ENCODE data around the gene NPHP4.

Gene NPHP4

GRCh38 chr1:5994713-5995621, 2.7 kb upstream of the NPHP4 start:
- no peak for DNase-seq (ENCODE audit: low read depth)
- TF ChIP-seq CTCF (IDR thresholded peaks at IDR 0.05; ENCODE audit: control insufficient read depth, extremely low read depth, insufficient read depth), result no peak
- no peak overlapping the region for H3K4me3 ChIP-seq (ENCODE audit: low read depth, low read length)

- peak overlapping the region; percentile 85 for H3K4me3 ChIP-seq (ENCODE audit: low read depth, low read length)
- DNase-seq (ENCODE audit: low read depth), result no peak
- no peak for TF ChIP-seq CTCF (IDR thresholded peaks at IDR 0.05; ENCODE audit: control insufficient read depth, extremely low read depth, insufficient read depth)
Measured at GRCh38 chr1:5993556-5994491, 1.6 kb upstream of the NPHP4 start.

GRCh38 chr1:5992814-5993555, 760 bp upstream of the NPHP4 start:
- peak overlapping the region; percentile 85 for H3K4me3 ChIP-seq (ENCODE audit: low read depth, low read length)
- TF ChIP-seq CTCF (IDR thresholded peaks at IDR 0.05; ENCODE audit: control insufficient read depth, extremely low read depth, insufficient read depth), result no peak
- DNase-seq (ENCODE audit: low read depth), result no peak

- no peak for TF ChIP-seq CTCF (IDR thresholded peaks at IDR 0.05; ENCODE audit: control insufficient read depth, extremely low read depth, insufficient read depth)
- no peak for DNase-seq (ENCODE audit: low read depth)
Measured at GRCh38 chr1:5991381-5992025, 722 bp downstream of the NPHP4 start.

GRCh38 chr1:5990913-5991312, 1.3 kb downstream of the NPHP4 start:
- peak overlapping the region; percentile 85 for H3K4me3 ChIP-seq (ENCODE audit: low read depth, low read length)
- DNase-seq (ENCODE audit: low read depth), result no peak
- no peak for TF ChIP-seq CTCF (IDR thresholded peaks at IDR 0.05; ENCODE audit: control insufficient read depth, extremely low read depth, insufficient read depth)

More at GRCh38 chr1:5991381-5992025, 722 bp downstream of the NPHP4 start:
- H3K4me3 ChIP-seq (ENCODE audit: low read depth, low read length), result peak overlapping the region; percentile 85

- DNase-seq (ENCODE audit: low read depth), result no peak
- no peak for TF ChIP-seq CTCF (IDR thresholded peaks at IDR 0.05; ENCODE audit: control insufficient read depth, extremely low read depth, insufficient read depth)
- H3K4me3 ChIP-seq (ENCODE audit: low read depth, low read length), result no peak overlapping the region
Measured at GRCh38 chr1:5989731-5990271, 2.4 kb downstream of the NPHP4 start.
